K562 (cell line): ENCODE data around the gene VPS13C. TPM values are rescaled to one million over a fixed set of nuclear protein-coding genes. Genes with fewer than 3 reads are reported as not detected.
A peak's percentile ranks its signal among the peaks of the same experiment; 100 is the strongest.

Experiments
- ATAC-seq: fragments of 200-7000 bp; cut with Tn5 transposase; 3 replicates; pipeline ENCODE4 v1.9.1; 2020; ENCODE audit warnings: moderate library complexity
- BruUV-seq: library from RNA; stranded (reverse); fragments of 400-500 nt; replicated peaks from 2 replicates; lab custom pipeline; 2021; lab: Mats Ljungman, UMichigan
- CTCF ChIA-PET: fragments of 300-600 bp; formaldehyde crosslinking; extraction: SDS; loops from one replicate; lab custom pipeline; 2021; ENCODE audit warnings: low intra/inter-chr PET ratio; lab: Yijun Ruan, JAX
- POLR2A ChIA-PET: fragments of 300-600, 350-650 bp; sonication (Branson Sonifier 250); formaldehyde crosslinking; extraction: SDS; loops from one replicate; lab custom pipeline; 2021; ENCODE audit warnings: antibody characterized with exemption, inconsistent platforms; lab: Yijun Ruan, JAX
- DNase-seq, 4 experiments: peaks; one replicate each; pipeline versions ENCODE4 v3.0.0 to v3.0.0-alpha.2; 2011 to 2018; ENCODE audit warnings: low spot score in 3 of 4, mixed read lengths in 3 of 4; ENCODE audit errors: extremely low read depth in 1 of 4
- FAIRE-seq: peaks from 2 replicates; lab custom pipeline; 2011; peaks lifted over from hg19 to GRCh38; lab: Jason Lieb, UNC
- H2AFZ ChIP-seq: 2 replicates; pipeline ENCODE4 v1.6.0; 2011; ENCODE audit warnings: low read depth, low read length, control low read depth, inconsistent platforms
- H3K27ac ChIP-seq: fragments of 200-600 bp; 3 replicates; pipeline ENCODE4 v1.8.0; 2011; ENCODE audit warnings: low read depth, mild to moderate bottlenecking, control low read depth, inconsistent platforms, low read length, moderate library complexity, mixed read lengths; ENCODE audit errors: extremely low read depth
- H3K27me3 ChIP-seq, 2 experiments: fragments of 300-600 bp in 1 of 2; 2 replicates in 1 of 2; 3 replicates in 1 of 2; pipeline versions ENCODE4 v1.6.0 to v1.8.0; 2011; ENCODE audit warnings: inconsistent platforms in 2 of 2, low read length in 2 of 2, mild to moderate bottlenecking in 1 of 2, mixed read lengths in 1 of 2, moderate library complexity in 1 of 2; ENCODE audit not compliant: control insufficient read depth in 2 of 2, insufficient read depth in 2 of 2
- H3K36me3 ChIP-seq: fragments of 300-600 bp; 3 replicates; pipeline ENCODE4 v1.8.0; 2011; ENCODE audit warnings: mild to moderate bottlenecking, low read length, inconsistent platforms; ENCODE audit not compliant: control insufficient read depth, insufficient read depth
- H3K4me1 ChIP-seq, 2 experiments: fragments of 200-600 bp in 1 of 2; replicated peaks in 1 of 2; 2 replicates in 1 of 2; 3 replicates in 1 of 2; pipeline versions ENCODE4 v1.5.1 to v1.8.0; 2011; ENCODE audit warnings: inconsistent platforms in 2 of 2, low read length in 2 of 2, mild to moderate bottlenecking in 1 of 2, mixed read lengths in 1 of 2, moderate library complexity in 1 of 2; ENCODE audit not compliant: control insufficient read depth in 2 of 2, insufficient read depth in 2 of 2
- H3K4me2 ChIP-seq: 2 replicates; pipeline ENCODE4 v1.6.1; 2011; ENCODE audit warnings: low read length, control low read depth, inconsistent platforms, mixed read lengths; ENCODE audit not compliant: insufficient read depth
- H3K4me3 ChIP-seq: fragments of 200-600 bp; sonication (generic), shearing (Covaris generic); 2 replicates; pipeline ENCODE4 v1.5.1; 2016; ENCODE audit warnings: control low read depth, inconsistent platforms
- H3K79me2 ChIP-seq: fragments of 200-600 bp; 3 replicates; pipeline ENCODE4 v1.8.0; 2011; ENCODE audit warnings: low read length, inconsistent platforms; ENCODE audit not compliant: control insufficient read depth, insufficient read depth
- H3K9ac ChIP-seq, 2 experiments: 2 replicates each; pipeline versions ENCODE4 v1.6.0 to v1.6.1; 2011; ENCODE audit warnings: low read depth in 2 of 2, low read length in 2 of 2, control low read depth in 1 of 2, inconsistent platforms in 1 of 2, mild to moderate bottlenecking in 1 of 2, mixed read lengths in 1 of 2; ENCODE audit not compliant: insufficient read depth in 1 of 2
- H3K9me1 ChIP-seq: one replicate; pipeline ENCODE4 v1.6.0; 2011; ENCODE audit warnings: inconsistent platforms, mild to moderate bottlenecking, low read length, moderate library complexity; ENCODE audit not compliant: control insufficient read depth, insufficient read depth
- H3K9me3 ChIP-seq: replicated peaks from 2 replicates; pipeline ENCODE4 v1.5.1; 2011; ENCODE audit warnings: low read depth, low read length, inconsistent platforms; ENCODE audit not compliant: control insufficient read depth, insufficient read depth
- H4K20me1 ChIP-seq: replicated peaks from 2 replicates; pipeline ENCODE4 v1.6.1; 2011; ENCODE audit warnings: low read length, inconsistent platforms, mixed read lengths; ENCODE audit not compliant: control insufficient read depth, insufficient read depth
- FIP1L1 ChIP-seq: fragments of 200-400 bp; formaldehyde crosslinking; IDR thresholded peaks from 2 replicates; pipeline ENCODE4 v1.6.1; 2018; ENCODE audit warnings: mild to moderate bottlenecking, low read depth, low read length; ENCODE audit not compliant: poor library complexity, severe bottlenecking
- FOXJ2 ChIP-seq: fragments of 200-800 bp; sonication (Bioruptor generic); IDR thresholded peaks from 2 replicates; pipeline ENCODE4 v1.6.1; 2016; ENCODE audit warnings: missing genetic modification characterization, missing compliant biosample characterization
- GTF2E2 ChIP-seq: fragments of 200-800 bp; sonication (Bioruptor generic); IDR thresholded peaks from 2 replicates; pipeline ENCODE4 v1.6.1; 2016; ENCODE audit warnings: missing genetic modification characterization, missing compliant biosample characterization
- ILF3 ChIP-seq: fragments of 450-650 bp; IDR thresholded peaks from 2 replicates; pipeline ENCODE4 v1.6.1; 2018; ENCODE audit warnings: antibody characterized with exemption, mild to moderate bottlenecking, moderate library complexity, borderline replicate concordance
- MECOM ChIP-seq: fragments of 250-450 bp; sonication (Bioruptor Pico); IDR thresholded peaks from 2 replicates; pipeline ENCODE4 v1.8.0; 2022; ENCODE audit warnings: inconsistent platforms
- PCBP1 ChIP-seq: fragments of 200-400 bp; formaldehyde crosslinking; IDR thresholded peaks from 2 replicates; pipeline ENCODE4 v1.6.1; 2018; ENCODE audit warnings: mild to moderate bottlenecking, low read depth, low read length; ENCODE audit not compliant: poor library complexity, severe bottlenecking
- PRPF4 ChIP-seq: fragments of 200-400 bp; formaldehyde crosslinking; IDR thresholded peaks from one replicate; pipeline ENCODE4 v1.6.1; 2017; ENCODE audit warnings: low read length, low read depth, mild to moderate bottlenecking; ENCODE audit not compliant: insufficient read depth, poor library complexity, severe bottlenecking
- RBBP5 ChIP-seq: fragments of 200-600 bp; sonication (generic); IDR thresholded peaks from 2 replicates; pipeline ENCODE4 v1.6.1; 2012; ENCODE audit warnings: borderline replicate concordance, mild to moderate bottlenecking, low read length, control low read depth, inconsistent platforms; ENCODE audit not compliant: insufficient read depth, poor library complexity, severe bottlenecking
- SPI1 ChIP-seq: IDR thresholded peaks from 2 replicates; pipeline ENCODE4 v1.6.1; 2011; ENCODE audit warnings: low read depth, low read length, control low read depth, borderline replicate concordance
- YY1 ChIP-seq, 3 experiments: IDR thresholded peaks; 2 replicates each; pipeline ENCODE4 v1.6.1; 2011; ENCODE audit warnings: low read length in 2 of 3, mild to moderate bottlenecking in 2 of 3, moderate library complexity in 2 of 3, borderline replicate concordance in 1 of 3, control low read depth in 1 of 3, low read depth in 1 of 3; ENCODE audit not compliant: insufficient read depth in 3 of 3, insufficient replicate concordance in 2 of 3, control insufficient read depth in 1 of 3, insufficient read length in 1 of 3; ENCODE audit errors: extremely low read depth in 1 of 3
- WGBS: fragments of 100-300 bp; shearing (Covaris generic); methylation state at CpG from one replicate; pipeline ENCODE4 v1.1.6; 2016; ENCODE audit warnings: low coverage, mixed read lengths; ENCODE audit not compliant: insufficient coverage; ENCODE audit errors: missing lambda C conversion rate; 5-methylcytosine and 5-hydroxymethylcytosine counted together
- in situ Hi-C: fragments of 300-500 bp; cut with MboI; formaldehyde crosslinking; loops from 4 replicates; pipeline ENCODE4 v1.15.0; 2018; ENCODE audit warnings: inconsistent platforms, mixed read lengths
- intact Hi-C: fragments of 100-400 bp; cut with micrococcal nuclease; formaldehyde crosslinking; loops from 2 replicates; pipeline ENCODE4 v1.14.2; 2022
- polyA plus RNA-seq, 8 experiments: library from polyadenylated mRNA; depleted of rRNA in 4 of 8; stranded (reverse) in 5 of 8; unstranded in 3 of 8; fragments of >200 nt; fragmentation: Nextera tagmentation in 2 of 8; fragmentation: Illumina TruSeq in 1 of 8; extraction: Ambion mirVana in 2 of 8; extraction: Trizol in 1 of 8; gene quantifications; 2 replicates each; pipeline versions ENCODE4 v1.2.1 to v1.2.3, GENCODE V29; 2011 to 2014; ENCODE audit warnings: inconsistent platforms in 1 of 8, missing spikeins in 1 of 8
- total RNA-seq, 7 experiments: library from RNA; depleted of rRNA in 6 of 7; stranded (reverse); fragments of >200 nt in 6 of 7; fragmentation: Illumina TruSeq in 2 of 7; extraction: Trizol in 2 of 7; gene quantifications; 2 replicates each; pipeline versions ENCODE4 v1.2.1 to v1.2.3, GENCODE V29; 2011 to 2021; ENCODE audit warnings: low replicate concordance in 1 of 7
- TF ChIP-seq, protein P1 (sequence below): fragments of 450-650 bp; conservative IDR thresholded peaks from 2 replicates; pipeline ENCODE4 v1.6.1; 2016; ENCODE audit warnings: missing genetic modification characterization, low read depth, mild to moderate bottlenecking, missing compliant biosample characterization, moderate library complexity

Gene VPS13C
- total and polyA plus RNA-seq, 9 of the 15 experiments (the other 6 are each of a cell fraction or from before 2014, with no cell fraction given), result 5.2 to 32.3 (median 15.7) TPM

GRCh38 chr15:62079594-62079993, 19.3 kb upstream of the VPS13C start:
- H4K20me1 ChIP-seq, result no peaks in the 10 kb centered on the region; the same call in 1 of the 2 replicates
- no peaks in the 10 kb centered on the region for H3K4me1 ChIP-seq
- H3K27ac ChIP-seq, result no peak overlapping the region
- BruUV-seq, result no TSS peak
- H3K27me3 ChIP-seq, result peaks cover 6 to 9% of the 10 kb centered on the region in 2 experiments; a peak in 3 of 5 replicates
- no peaks in the 10 kb centered on the region for H3K9me3 ChIP-seq
- no peaks in the 10 kb centered on the region for H3K36me3 ChIP-seq
- intact Hi-C loops (loop anchor here (10.0 kb wide), 1 partner anchor 115 kb away; no protein-coding TSS in a partner anchor), in situ Hi-C loops (no loop called here)
- ATAC-seq, result no peak
- no peak for FAIRE-seq
- H3K9me1 ChIP-seq, result no peaks in the 10 kb centered on the region
- CTCF ChIA-PET, result no interaction called here
- no peak overlapping the region for H3K4me2 ChIP-seq
- H3K79me2 ChIP-seq, result no peaks in the 10 kb centered on the region
- POLR2A ChIA-PET, result no interaction called here
- no peak overlapping the region for H2AFZ ChIP-seq
- no peak overlapping the region for H3K4me3 ChIP-seq
- DNase-seq, result no peak
- WGBS, result 3% methylated on average over 4 of the region's 4 CpGs
- no peak overlapping the region for H3K9ac ChIP-seq
- TF ChIP-seq RBBP5 (no peak), SPI1 (peak; percentile 24; the same call in 1 of the 2 replicates)

- in situ Hi-C loops, result no loop called here
- no peak overlapping the region for H3K4me2 ChIP-seq
- FAIRE-seq, result no peak
- TF ChIP-seq, protein P1, sequence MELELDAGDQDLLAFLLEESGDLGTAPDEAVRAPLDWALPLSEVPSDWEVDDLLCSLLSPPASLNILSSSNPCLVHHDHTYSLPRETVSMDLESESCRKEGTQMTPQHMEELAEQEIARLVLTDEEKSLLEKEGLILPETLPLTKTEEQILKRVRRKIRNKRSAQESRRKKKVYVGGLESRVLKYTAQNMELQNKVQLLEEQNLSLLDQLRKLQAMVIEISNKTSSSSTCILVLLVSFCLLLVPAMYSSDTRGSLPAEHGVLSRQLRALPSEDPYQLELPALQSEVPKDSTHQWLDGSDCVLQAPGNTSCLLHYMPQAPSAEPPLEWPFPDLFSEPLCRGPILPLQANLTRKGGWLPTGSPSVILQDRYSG (tag), result no peak
- no peak for TF ChIP-seq GTF2E2
- no peak for TF ChIP-seq PCBP1
- no peak for TF ChIP-seq YY1 (IDR thresholded peaks at IDR 0.05; ENCODE audit: borderline replicate concordance in 1 of 3, control insufficient read depth in 1 of 3, extremely low read depth in 1 of 3, insufficient read depth in 3 of 3, insufficient read length in 1 of 3, insufficient replicate concordance in 2 of 3, low read depth in 1 of 3, low read length in 2 of 3)
- TF ChIP-seq FIP1L1, result no peak
- no peak for TF ChIP-seq PRPF4
- TF ChIP-seq FOXJ2, result no peak
- no peak for TF ChIP-seq ILF3
- TF ChIP-seq MECOM, result no peak
Observed at GRCh38 chr15:62075595-62076277, 15.5 kb upstream of the VPS13C start.

More at GRCh38 chr15:62075595-62076277, 15.5 kb upstream of the VPS13C start:
- intact Hi-C loops, result loop anchor here (10.0 kb wide), 1 partner anchor 111 kb away; no protein-coding TSS in a partner anchor
- Histone ChIP-seq H3K9me3 (no peaks in the 10 kb centered on the region), H3K27me3 (peaks cover 6 to 9% of the 10 kb centered on the region in 2 experiments; a peak in 3 of 5 replicates), H3K27ac (no peak overlapping the region), H3K36me3 (no peaks in the 10 kb centered on the region), H2AFZ (no peak overlapping the region), H3K79me2 (no peaks in the 10 kb centered on the region), H3K4me1 (no peaks in the 10 kb centered on the region), H3K4me3 (no peak overlapping the region), H3K9me1 (no peaks in the 10 kb centered on the region), H4K20me1 (no peaks in the 10 kb centered on the region; the same call in 1 of the 2 replicates), H3K9ac (no peak overlapping the region)
- CTCF ChIA-PET, result no interaction called here
- DNase-seq, result no peak
- POLR2A ChIA-PET, result interaction anchor here (0.6 to 1.2 kb wide), 2 partner anchors 15 to 1751 kb away, joined by 3 to 4 read pairs; no protein-coding TSS in a partner anchor
- WGBS, result 21% methylated on average over 9 of the region's 9 CpGs
- no TSS peak for BruUV-seq
- ATAC-seq, result no peak
